Hepatocyte (in vitro differentiated cells): ENCODE data around the gene PSMB8. TPM values are rescaled to one million over a fixed set of nuclear protein-coding genes. Genes with fewer than 3 reads are reported as not detected.

Source experiments
- DNase-seq: peaks from one replicate; pipeline ENCODE4 v3.0.0-alpha.2; 2016; ENCODE audit warnings: low spot score
- H2AFZ ChIP-seq: fragments of 200-600 bp; sonication (generic); 2 replicates; pipeline ENCODE4 v1.6.0; 2016; ENCODE audit warnings: antibody characterized with exemption, mild to moderate bottlenecking
- H3K27ac ChIP-seq: fragments of 200-600 bp; sonication (generic); 2 replicates; pipeline ENCODE4 v1.5.1; 2016; ENCODE audit warnings: mild to moderate bottlenecking
- H3K27me3 ChIP-seq: fragments of 200-600 bp; sonication (generic); 2 replicates; pipeline ENCODE4 v1.6.1; 2016
- H3K36me3 ChIP-seq: fragments of 200-600 bp; sonication (generic); replicated peaks from 2 replicates; pipeline ENCODE4 v1.5.1; 2016; ENCODE audit warnings: low read depth; ENCODE audit not compliant: insufficient read depth
- H3K4me1 ChIP-seq: fragments of 200-600 bp; sonication (generic); 2 replicates; pipeline ENCODE4 v1.5.1; 2016; ENCODE audit warnings: mild to moderate bottlenecking, moderate library complexity; ENCODE audit not compliant: insufficient read depth
- H3K4me2 ChIP-seq: fragments of 200-600 bp; sonication (generic); 2 replicates; pipeline ENCODE4 v1.6.0; 2016
- H3K4me3 ChIP-seq: fragments of 200-600 bp; sonication (generic); 2 replicates; pipeline ENCODE4 v1.5.1; 2016; ENCODE audit warnings: mild to moderate bottlenecking
- H3K79me2 ChIP-seq: fragments of 200-600 bp; sonication (generic); 2 replicates; pipeline ENCODE4 v1.6.0; 2017; ENCODE audit warnings: mild to moderate bottlenecking
- H3K9me2 ChIP-seq: fragments of 200-600 bp; sonication (generic); replicated peaks from 2 replicates; pipeline ENCODE4 v1.6.0; 2017; ENCODE audit warnings: mild to moderate bottlenecking; ENCODE audit not compliant: insufficient read depth
- H3K9me3 ChIP-seq: fragments of 200-600 bp; sonication (generic); 2 replicates; pipeline ENCODE4 v1.5.1; 2016; ENCODE audit warnings: low read depth, mild to moderate bottlenecking
- H4K20me1 ChIP-seq: fragments of 200-600 bp; sonication (generic); 2 replicates; pipeline ENCODE4 v1.6.0; 2016; ENCODE audit warnings: mild to moderate bottlenecking; ENCODE audit not compliant: insufficient read depth, poor library complexity, severe bottlenecking
- CTCF ChIP-seq: fragments of 200-600 bp; sonication (generic); IDR thresholded peaks from 2 replicates; pipeline ENCODE4 v1.5.1; 2016; ENCODE audit warnings: antibody characterized with exemption, mild to moderate bottlenecking; ENCODE audit not compliant: poor library complexity
- EZH2 ChIP-seq: fragments of 200-600 bp; sonication (generic); IDR thresholded peaks from 2 replicates; pipeline ENCODE4 v1.6.1; 2016; ENCODE audit warnings: antibody characterized with exemption, mild to moderate bottlenecking, borderline replicate concordance
- EZH2phosphoT487 ChIP-seq: fragments of 200-600 bp; sonication (generic); IDR thresholded peaks from one replicate; pipeline ENCODE4 v1.6.1; 2018; ENCODE audit warnings: antibody characterized with exemption, mild to moderate bottlenecking, low read depth, moderate library complexity; ENCODE audit not compliant: unreplicated experiment, severe bottlenecking
- WGBS: methylation state at CpG from one replicate; pipeline ENCODE4 v1.1.6; 2016; ENCODE audit warnings: low lambda C conversion rate; ENCODE audit errors: missing lambda C conversion rate; 5-methylcytosine and 5-hydroxymethylcytosine counted together
- polyA plus RNA-seq: library from polyadenylated mRNA; unstranded; fragments of >200 nt; fragmentation: Nextera tagmentation; extraction: Ambion mirVana; gene quantifications from 2 replicates; pipeline ENCODE4 v1.2.1, GENCODE V29; 2016
- total RNA-seq: library from RNA; depleted of rRNA; stranded (reverse); fragments of >200 nt; gene quantifications from 2 replicates; pipeline ENCODE4 v1.2.3, GENCODE V29; 2014

The PSMB8 gene
- total and polyA plus RNA-seq, 2 experiments from 2014 or later: 18.6 to 19.1 TPM

- no peak overlapping the region for H3K4me2 ChIP-seq
- H3K27me3 ChIP-seq: peaks cover 46% of the 10 kb centered on the region
- H3K4me1 ChIP-seq: no peaks in the 10 kb centered on the region
- no peak for DNase-seq
- H2AFZ ChIP-seq: no peak overlapping the region
- no peak overlapping the region for H3K27ac ChIP-seq
- TF ChIP-seq CTCF (no peak), EZH2phosphoT487 (no peak), EZH2 (no peak)
- H3K4me3 ChIP-seq: no peak overlapping the region
- 96% methylated on average over 3 of the region's 3 CpGs for WGBS
- H3K9me2 ChIP-seq: no peaks in the 10 kb centered on the region
- no peaks in the 10 kb centered on the region for H4K20me1 ChIP-seq
- no peaks in the 10 kb centered on the region for H3K36me3 ChIP-seq
- no peaks in the 10 kb centered on the region for H3K79me2 ChIP-seq
- no peaks in the 10 kb centered on the region for H3K9me3 ChIP-seq
These were observed 44.7 kb downstream of the PSMB8 start for GRCh38 chr6:32799168-32799567.

GRCh38 chr6:32796848-32797776 lies 46.7 kb downstream of the PSMB8 start:
- H3K36me3 ChIP-seq: no peaks in the 10 kb centered on the region
- H3K4me2 ChIP-seq: peak overlapping the region; percentile 78
- H3K4me1 ChIP-seq: no peaks in the 10 kb centered on the region
- DNase-seq: peak; percentile 81
- H3K79me2 ChIP-seq: no peaks in the 10 kb centered on the region
- no peak overlapping the region for H3K27ac ChIP-seq
- 17% methylated on average over 30 of the region's 30 CpGs for WGBS
- peak overlapping the region; percentile 22 for H3K4me3 ChIP-seq
- H2AFZ ChIP-seq: peak overlapping the region; percentile 58
- no peaks in the 10 kb centered on the region for H4K20me1 ChIP-seq
- H3K9me3 ChIP-seq: no peaks in the 10 kb centered on the region
- no peaks in the 10 kb centered on the region for H3K9me2 ChIP-seq
- peak; percentile 91 for TF ChIP-seq CTCF
- TF ChIP-seq EZH2phosphoT487: no peak
- TF ChIP-seq EZH2: no peak
- H3K27me3 ChIP-seq: peaks cover 42% of the 10 kb centered on the region

- Histone ChIP-seq H2AFZ (no peak overlapping the region), H3K79me2 (no peaks in the 10 kb centered on the region), H4K20me1 (no peaks in the 10 kb centered on the region), H3K4me3 (no peak overlapping the region), H3K9me2 (no peaks in the 10 kb centered on the region), H3K4me1 (no peaks in the 10 kb centered on the region), H3K36me3 (no peaks in the 10 kb centered on the region), H3K27ac (no peak overlapping the region), H3K4me2 (no peak overlapping the region), H3K9me3 (no peaks in the 10 kb centered on the region), H3K27me3 (peaks cover 32% of the 10 kb centered on the region)
- WGBS: 87% methylated on average over 2 of the region's 2 CpGs
- TF ChIP-seq EZH2 (no peak), CTCF (no peak), EZH2phosphoT487 (no peak)
- DNase-seq: no peak
These were observed 49.3 kb downstream of the PSMB8 start for GRCh38 chr6:32794510-32794909.
